GM18870 (cell line): ENCODE data around the gene DLGAP4.
"Not testable (repeated sequence)": the region's sequence is repeated elsewhere in the genome, so short reads cannot be mapped to it uniquely, and the experiment has no call there.

Source experiments
- ATAC-seq: cut with Tn5 transposase; IDR thresholded peaks from one replicate; pipeline ENCODE4 v1.9.1; 2021; ENCODE audit warnings: moderate library complexity; ENCODE audit not compliant: unreplicated experiment

The DLGAP4 gene

DNA sequence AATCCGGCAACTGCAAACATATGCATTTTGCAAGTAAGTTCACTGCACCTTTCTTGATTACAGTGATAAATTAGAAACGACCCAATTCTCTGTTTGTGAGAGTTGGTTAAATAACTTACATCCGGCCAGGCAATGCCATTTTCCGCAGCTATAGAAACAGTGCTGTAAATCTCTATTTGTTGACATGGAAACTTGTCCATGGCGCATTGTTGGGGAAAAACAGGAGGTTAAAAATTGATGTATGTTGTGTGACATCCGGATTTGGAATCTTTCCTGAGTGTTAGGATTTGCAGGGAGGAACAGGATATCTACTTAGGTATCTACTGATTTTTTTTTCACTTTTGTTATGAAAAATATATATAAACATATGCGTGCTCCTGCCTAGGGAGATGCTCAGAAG, 66.5 kb downstream of the DLGAP4 start:
- ATAC-seq: no peak

DNA sequence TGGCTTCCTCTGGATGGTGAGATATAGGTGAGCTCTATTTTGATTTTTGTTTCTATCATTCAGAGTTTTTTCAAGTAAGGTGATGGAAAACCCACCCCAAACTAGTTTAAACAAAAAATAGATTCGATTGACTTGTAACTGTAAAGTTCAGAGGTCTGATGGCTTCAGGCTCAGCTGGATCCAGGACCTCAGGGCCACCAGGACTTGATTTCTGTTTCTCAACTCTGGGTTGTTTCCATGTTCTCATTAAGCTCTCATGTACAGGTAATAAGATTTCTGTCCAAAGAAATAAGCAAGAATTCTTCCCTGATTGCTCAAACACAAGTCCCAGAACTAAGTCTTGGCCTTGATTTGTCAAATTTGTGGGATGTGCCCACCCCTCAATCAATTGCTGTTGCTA, 67.0 kb downstream of the DLGAP4 start:
- no peak for ATAC-seq

- no peak for ATAC-seq
These were observed 68.9 kb downstream of the DLGAP4 start for GRCh38 chr20:36374995-36375394.

- no peak for ATAC-seq
These were observed 71.5 kb downstream of the DLGAP4 start for GRCh38 chr20:36377348-36378326.

GRCh38 chr20:36378686-36379085, 72.5 kb downstream of the DLGAP4 start:
- no peak for ATAC-seq

DNA sequence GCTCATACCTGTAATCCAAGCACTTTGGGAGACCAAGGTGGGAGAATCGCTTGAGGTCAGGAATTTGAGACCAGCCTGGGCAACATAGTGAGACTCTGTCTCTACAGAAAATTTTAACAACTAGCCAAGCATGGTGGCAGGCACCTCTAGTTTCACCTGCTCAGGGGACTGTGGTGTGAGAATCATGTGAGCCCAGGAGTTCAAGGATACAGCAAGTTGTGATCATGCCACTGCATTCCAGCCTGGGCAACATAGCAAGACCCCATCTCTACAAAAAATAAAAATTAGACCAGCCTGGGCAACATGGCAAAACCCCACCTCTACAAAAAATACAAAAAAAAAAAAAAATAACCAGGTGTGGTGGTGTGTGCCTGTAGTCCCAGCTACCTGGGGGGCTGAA, 73.8 kb downstream of the DLGAP4 start:
- not testable (repeated sequence) for ATAC-seq

- ATAC-seq: no peak
These were observed 78.0 kb downstream of the DLGAP4 start for GRCh38 chr20:36384022-36384619.

GRCh38 chr20:36385503-36385902, 79.4 kb downstream of the DLGAP4 start:
- no peak for ATAC-seq

DNA sequence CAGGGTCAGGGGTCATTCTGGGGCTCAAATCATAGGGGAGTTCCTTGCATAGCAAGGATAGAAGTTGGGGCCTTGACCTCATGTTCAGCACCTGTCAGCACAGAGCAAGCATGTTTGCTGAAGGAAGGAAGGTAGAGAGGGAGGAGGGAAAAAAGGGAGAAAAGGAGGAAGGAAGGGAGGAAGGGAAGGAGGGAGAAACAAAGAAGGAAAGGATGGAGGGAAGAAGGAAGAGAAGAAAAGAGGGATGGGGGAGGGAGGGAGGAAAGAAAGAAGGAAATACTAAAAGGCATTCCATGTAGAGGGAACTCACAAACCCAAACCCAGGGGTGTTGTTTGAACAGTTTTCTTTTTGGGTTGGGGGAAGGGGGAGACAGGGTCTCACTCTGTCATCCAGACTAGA, 80.1 kb downstream of the DLGAP4 start:
- no peak for ATAC-seq

DNA sequence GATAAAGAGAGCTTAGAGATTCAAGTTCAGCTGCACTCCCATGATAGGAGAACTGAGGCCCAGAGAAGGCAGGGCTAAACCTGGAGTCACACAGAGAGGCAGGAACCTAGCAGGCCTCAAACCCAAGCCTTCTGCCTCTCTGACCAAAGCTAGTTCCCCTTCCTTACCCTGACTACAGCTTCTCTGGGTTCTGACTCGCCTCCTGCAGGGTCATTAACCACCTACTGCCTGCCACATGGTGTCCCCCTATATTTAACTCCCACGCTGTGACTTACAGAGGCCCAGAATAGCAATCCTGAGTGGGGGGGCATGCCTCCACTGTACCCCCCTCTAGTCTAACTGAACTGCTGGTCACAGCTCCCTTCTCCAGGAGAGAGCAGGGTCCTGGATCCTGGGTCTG, 84.1 kb downstream of the DLGAP4 start:
- ATAC-seq: no peak

DNA sequence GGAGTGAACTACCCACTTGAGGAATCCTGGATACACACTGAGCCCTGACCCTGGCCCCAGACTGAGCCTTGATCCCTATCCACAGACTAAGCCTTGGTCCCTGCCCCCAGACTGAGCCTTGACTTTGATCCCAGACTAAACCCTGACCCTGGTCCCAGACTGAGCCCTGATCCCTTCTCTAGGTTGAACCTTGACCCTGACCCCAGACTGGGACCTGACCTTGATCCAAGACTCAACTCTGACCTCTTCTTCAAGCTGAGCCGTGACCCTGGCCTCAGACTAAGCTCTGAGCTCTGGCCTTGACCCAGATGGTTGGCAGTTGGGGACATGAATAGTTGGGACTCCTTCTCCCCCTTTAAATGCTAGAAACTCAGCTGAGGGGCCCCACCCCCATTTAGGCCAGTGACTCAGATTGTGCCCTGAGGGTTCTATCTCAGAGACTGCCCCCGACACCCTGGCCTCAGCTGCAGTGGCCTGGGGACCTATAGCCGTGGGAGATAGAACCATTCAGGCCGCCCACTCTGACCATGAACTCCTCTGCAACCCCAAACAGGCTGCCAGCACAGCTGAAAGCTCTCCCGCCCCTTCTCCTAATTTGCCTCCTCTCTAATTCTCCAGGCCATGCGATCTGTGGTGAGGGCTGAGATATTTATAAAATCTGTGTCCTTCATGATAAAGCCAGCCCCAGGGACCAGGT, 84.7 kb downstream of the DLGAP4 start:
- ATAC-seq: no peak

DNA sequence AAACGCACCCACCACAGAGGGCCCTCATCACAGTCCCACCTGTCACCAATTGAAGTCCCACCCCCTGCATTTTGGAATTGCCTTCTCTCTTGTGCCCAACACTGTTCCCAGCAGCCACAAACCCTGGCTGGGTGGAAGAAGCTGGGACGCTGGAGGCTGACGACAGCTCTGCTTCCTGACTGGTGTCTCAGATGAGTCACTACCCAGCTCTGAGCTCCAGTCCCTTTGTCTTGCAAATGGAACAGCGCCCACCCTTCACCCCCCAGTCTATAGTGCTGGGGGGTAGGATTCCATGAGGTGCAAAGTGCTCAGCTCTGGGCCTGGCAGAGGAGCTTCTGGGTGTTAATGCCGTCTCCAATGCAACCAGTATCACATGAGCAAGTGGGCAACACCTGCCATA, 85.3 kb downstream of the DLGAP4 start:
- ATAC-seq: no peak

- no peak for ATAC-seq
These were observed 85.8 kb downstream of the DLGAP4 start for GRCh38 chr20:36391955-36392354.

DNA sequence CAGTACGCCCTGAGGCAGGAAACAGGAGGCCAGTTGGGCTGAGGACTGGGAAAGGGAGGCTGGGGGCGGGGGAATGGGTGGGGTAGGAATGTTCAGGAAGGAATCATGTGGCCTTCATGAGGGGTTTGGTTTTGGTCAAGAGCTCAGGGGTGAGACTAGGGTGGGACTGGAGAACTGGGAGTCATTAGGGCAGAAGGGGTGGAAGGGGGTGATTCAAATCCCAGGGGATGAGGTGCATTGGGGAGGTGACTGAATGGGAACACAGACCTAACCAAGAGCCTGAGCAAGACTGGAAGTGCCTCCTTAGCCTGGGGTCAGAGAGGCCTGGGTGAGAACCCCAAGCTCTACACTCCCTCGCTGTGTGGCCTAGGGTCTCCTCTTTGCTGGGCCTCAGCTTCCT, 86.8 kb downstream of the DLGAP4 start:
- no peak for ATAC-seq

GRCh38 chr20:36394340-36394965, 88.3 kb downstream of the DLGAP4 start:
- ATAC-seq: no peak

- ATAC-seq: no peak
These were observed 90.2 kb downstream of the DLGAP4 start for GRCh38 chr20:36396340-36396739.

GRCh38 chr20:36396847-36397630, 90.9 kb downstream of the DLGAP4 start:
- no peak for ATAC-seq

DNA sequence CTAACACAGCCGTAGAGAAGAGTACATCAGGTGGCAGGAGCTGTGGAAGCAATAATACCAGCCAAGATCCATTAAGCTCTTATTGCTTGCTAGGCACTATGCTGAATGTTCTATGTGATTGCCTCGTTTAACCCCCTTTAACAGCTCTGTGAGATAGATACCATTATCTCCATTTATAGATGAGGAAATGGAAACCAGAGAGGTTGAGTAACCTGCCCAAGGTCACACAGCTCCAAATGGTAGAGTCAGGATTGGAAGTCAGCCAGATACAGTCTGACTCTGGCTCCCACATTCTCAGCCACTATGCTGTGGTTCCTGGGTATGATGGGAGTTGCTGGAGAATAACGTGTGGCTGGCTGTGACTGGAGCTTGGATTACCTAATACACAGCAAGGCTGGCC, 92.4 kb downstream of the DLGAP4 start:
- no peak for ATAC-seq

DNA sequence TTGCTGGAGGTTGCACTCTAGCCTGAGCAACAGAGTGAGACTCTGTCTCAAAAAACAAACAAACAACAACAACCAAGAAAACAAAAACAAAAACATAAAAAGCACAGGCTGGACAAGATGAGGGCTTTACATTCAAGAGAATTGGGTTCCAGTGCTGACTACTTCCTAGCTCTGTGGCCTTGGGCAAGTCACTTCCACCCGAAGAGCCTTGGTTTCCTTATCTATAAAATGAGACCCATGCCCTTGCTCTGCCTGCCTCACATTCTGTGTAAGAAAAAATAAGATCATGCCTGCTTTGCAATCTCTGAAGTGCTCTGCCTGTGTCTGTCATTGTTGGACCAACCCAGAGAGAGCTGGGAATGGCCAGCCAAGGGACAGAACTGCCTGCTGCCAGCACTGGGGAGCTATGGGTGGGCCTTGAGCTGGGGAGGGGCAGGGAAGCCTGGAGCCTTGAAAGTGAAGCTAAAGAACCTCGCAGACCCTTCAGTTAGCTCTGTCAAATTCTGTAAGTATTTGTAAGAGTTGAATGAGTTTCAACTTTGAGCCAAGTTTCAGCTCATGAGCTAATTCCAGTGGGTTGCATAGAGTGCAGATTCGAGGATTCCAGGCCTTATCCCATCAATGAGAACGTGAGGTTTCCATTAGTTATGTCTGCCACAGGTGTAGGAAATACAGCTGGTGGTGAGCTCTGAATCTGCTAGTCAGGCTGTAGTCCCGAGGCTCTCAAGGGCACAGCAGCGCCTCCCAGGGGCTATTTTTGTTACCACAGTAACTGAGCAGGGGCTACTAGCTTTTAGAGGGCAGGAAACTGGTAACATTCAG, 93.2 kb downstream of the DLGAP4 start:
- ATAC-seq: no peak
